Heart left ventricle (tissue), 16 donors: Measurements from ENCODE around the gene HIGD1A. TPM values are rescaled to one million over a fixed set of nuclear protein-coding genes. Genes with fewer than 3 reads are reported as not detected.

Source experiments
- ATAC-seq, 4 donors: fragments of 200-7000 bp; cut with Tn5 transposase; one replicate each; pipeline ENCODE4 v1.9.1; 2020 to 2022; ENCODE audit warnings: moderate library complexity in 4 of 4, mild to moderate bottlenecking in 3 of 4, moderate number of reproducible peaks in 1 of 4
- DNase-seq, 5 donors: peaks; one replicate each; pipeline ENCODE4 v3.0.0-alpha.2; 2020
- H3K27ac ChIP-seq, 12 donors: fragments of 200-600 bp; sonication (generic) in 4 of 12; one replicate each; pipeline versions ENCODE4 v1.5.0 to v1.8.0; 2016 to 2022; ENCODE audit warnings: mild to moderate bottlenecking in 2 of 12
- H3K27me3 ChIP-seq, 9 donors: fragments of 200-600 bp; sonication (generic) in 2 of 9; one replicate each; pipeline versions ENCODE4 v1.5.1 to v1.8.0; 2016 to 2022; ENCODE audit warnings: mild to moderate bottlenecking in 3 of 9
- H3K36me3 ChIP-seq, 9 donors: fragments of 200-600 bp; sonication (generic) in 2 of 9; one replicate each; pipeline versions ENCODE4 v1.5.0 to v1.8.0; 2018 to 2022; ENCODE audit warnings: mild to moderate bottlenecking in 2 of 9
- H3K4me1 ChIP-seq, 12 donors: fragments of 200-600 bp; sonication (generic) in 4 of 12; one replicate each; pipeline versions ENCODE4 v1.5.0 to v1.8.0; 2016 to 2022; ENCODE audit warnings: mild to moderate bottlenecking in 3 of 12
- H3K4me3 ChIP-seq, 12 donors: fragments of 200-600 bp; sonication (generic) in 4 of 12; one replicate each; pipeline versions ENCODE4 v1.5.0 to v1.8.0; 2017 to 2022; ENCODE audit warnings: mild to moderate bottlenecking in 9 of 12, moderate library complexity in 4 of 12
- H3K9me3 ChIP-seq, 12 donors: fragments of 200-600 bp; sonication (generic) in 4 of 12; one replicate each; pipeline versions ENCODE4 v1.5.0 to v1.8.0; 2016 to 2022; ENCODE audit warnings: mild to moderate bottlenecking in 1 of 12
- CTCF ChIP-seq, 12 donors: fragments of 200-600 bp; sonication (generic) in 4 of 12; IDR thresholded peaks; one replicate each; pipeline versions ENCODE4 v1.5.0 to v1.8.0; 2018 to 2022; ENCODE audit warnings: antibody characterized with exemption in 12 of 12, mild to moderate bottlenecking in 5 of 12
- POLR2A ChIP-seq, 2 donors: fragments of 450-650 bp; IDR thresholded peaks; one replicate each; pipeline ENCODE4 v1.6.1; 2017; ENCODE audit warnings: antibody characterized with exemption in 2 of 2, mild to moderate bottlenecking in 2 of 2, moderate library complexity in 2 of 2
- WGBS, 4 donors: extraction: QIAGEN DNeasy Blood & Tissue Kit in 2 of 4; methylation state at CpG; one replicate each; pipeline versions ENCODE4 v1.1.5 to v1.1.7; 2013 to 2018; 5-methylcytosine and 5-hydroxymethylcytosine counted together
- intact Hi-C, 10 donors: fragments of 100-400 bp; cut with DNase I; formaldehyde crosslinking; loops; one replicate each; pipeline versions ENCODE4 v1.11.1 to v1.14.2; 2022
- polyA plus RNA-seq, 2 donors: library from polyadenylated mRNA; stranded (reverse); fragments of 200-250 nt; gene quantifications; one replicate each; pipeline ENCODE4 v1.2.3, GENCODE V29; 2013
- total RNA-seq, 9 donors: library from RNA; depleted of rRNA in 2 of 9; stranded (reverse); fragments of >200 nt in 2 of 9; fragmentation: NEBNext Ultra II Directional in 3 of 9; extraction: Animal tissue kit (Norgen Biotek cat#: 25700) in 3 of 9; gene quantifications; one replicate each; pipeline versions ENCODE4 v1.1.0 to v1.2.4, GENCODE V29; 2016 to 2023
- donor health status: ischemic (EF 13 %, LVEDD 7.1; RV severe dilation, severe dysfunction).
- donor health status: healthy with polysubstance abuse.
- donor health status: DM: no; HTN: yes; CAD: no.
- donor health status: DM: no; HTN: no; CAD: no.
- donor health status: ischemic (EF 25% LVEDD 6.9; RV normal size, moderate dysfunction).
- donor health status: ischemic (EF 25% LVEDD 5.7; RV mildly dilated, moderate dysfunction).
- donor health status: healthy.
- donor health status: DM: yes; HTN: yes; CAD: no.
- donor health status: ischemic (EF 35%, LVEDD 5.7; RV mildly dilated, moderate dysfunction).
- donor health status: nonischemic (EF 11% LVEDD 7.7; RV severe dilation, severe dysfunction).
- donor health status: DM: yes; HTN: yes; CAD: no.
- donor health status: PGD.
- donor health status: ischemic (EF 29% LVEDD 5.4; RV normal size, mild dysfunction).
- donor health status: nonischemic (EF 23%, LVEDD 6.1; RV moderate dilation, normal function).

HIGD1A gene
- total and polyA plus RNA-seq, 11 donors = 170 to 497 (median 313) TPM

GRCh38 chr3:42741796-42742195 is 62.5 kb downstream of the HIGD1A start:
- WGBS, 4 donors = 72 to 81% (median 74%) methylated on average over 3 of the region's 3 CpGs
- TF ChIP-seq POLR2A (IDR thresholded peaks at IDR 0.05) = no peak
- no peak for TF ChIP-seq CTCF (IDR thresholded peaks at IDR 0.05)
- no peaks in the 10 kb centered on the region for H3K27me3 ChIP-seq
- no peaks in the 10 kb centered on the region for H3K9me3 ChIP-seq
- no peak overlapping the region for H3K4me3 ChIP-seq
- peaks cover 0 to 52% (median 19%) of the 10 kb centered on the region in 12 donors for H3K4me1 ChIP-seq
- intact Hi-C loops = loop anchor here in 8 of 10 donors (2.0 to 10.0 kb wide), 10 partner anchors 39 to 517 kb away; partner anchors contain the start of genes HHATL (in 5 of the 8), ZBTB47 (in 3 of the 8) and NKTR (in 1 of the 8)
- DNase-seq = no peak
- peak overlapping the region in 7 of 12 donors; percentile 22 to 94 (median 79) for H3K27ac ChIP-seq
- H3K36me3 ChIP-seq = no peaks in the 10 kb centered on the region
- ATAC-seq = no peak

- Histone ChIP-seq H3K4me3 (no peak overlapping the region), H3K27ac (peak overlapping the region; percentile 77 to 99 (median 92)), H3K27me3 (no peaks in the 10 kb centered on the region), H3K36me3 (no peaks in the 10 kb centered on the region), H3K4me1 (peaks cover 0 to 36% (median 15%) of the 10 kb centered on the region in 12 donors), H3K9me3 (no peaks in the 10 kb centered on the region)
- WGBS, 4 donors = 52 to 72% (median 63%) methylated on average over 10 to 12 of the region's 12 CpGs
- DNase-seq = peak; percentile 89 to 97 (median 90)
- ATAC-seq = peak; percentile 96 to 97 (median 96)
- intact Hi-C loops = loop anchor here in 9 of 10 donors (1.0 to 10.0 kb wide), 11 partner anchors 37 to 515 kb away; partner anchors contain the start of genes HHATL (in 7 of the 9), ZBTB47 (in 3 of the 9) and NKTR (in 1 of the 9)
- no peak for TF ChIP-seq POLR2A (IDR thresholded peaks at IDR 0.05)
- no peak for TF ChIP-seq CTCF (IDR thresholded peaks at IDR 0.05)
Observed at GRCh38 chr3:42739401-42740158, 64.7 kb downstream of the HIGD1A start.

GRCh38 chr3:42736531-42736930 is 67.8 kb downstream of the HIGD1A start:
- Histone ChIP-seq H3K27ac (peak overlapping the region in 5 of 12 donors; percentile 17 to 51 (median 23)), H3K27me3 (no peaks in the 10 kb centered on the region), H3K4me1 (peaks cover 0 to 30% (median 12%) of the 10 kb centered on the region in 12 donors), H3K9me3 (no peaks in the 10 kb centered on the region), H3K4me3 (no peak overlapping the region), H3K36me3 (no peaks in the 10 kb centered on the region)
- TF ChIP-seq CTCF (IDR thresholded peaks at IDR 0.05) = no peak
- no peak for TF ChIP-seq POLR2A (IDR thresholded peaks at IDR 0.05)
- intact Hi-C loops = no loop called here
- DNase-seq = peak in 1 of 5 donors; percentile 37
- WGBS, 4 donors = 71 to 81% (median 78%) methylated on average over 3 to 6 of the region's 6 CpGs
- no peak for ATAC-seq

- H3K36me3 ChIP-seq = no peaks in the 10 kb centered on the region
- DNase-seq = peak in 1 of 5 donors; percentile 49
- H3K27me3 ChIP-seq = no peaks in the 10 kb centered on the region
- H3K27ac ChIP-seq = peak overlapping the region in 5 of 12 donors; percentile 17 to 51 (median 29)
- intact Hi-C loops = no loop called here
- peaks cover 0 to 29% (median 12%) of the 10 kb centered on the region in 12 donors for H3K4me1 ChIP-seq
- 0 to 38% (median 20%) methylated on average over 1 of the region's 1 CpG for WGBS, 4 donors
- no peak for ATAC-seq
- no peak overlapping the region for H3K4me3 ChIP-seq
- TF ChIP-seq POLR2A (IDR thresholded peaks at IDR 0.05) (no peak), CTCF (IDR thresholded peaks at IDR 0.05) (no peak)
- H3K9me3 ChIP-seq = no peaks in the 10 kb centered on the region
Observed at GRCh38 chr3:42736081-42736480, 68.2 kb downstream of the HIGD1A start.
